Measurements from ENCODE around the gene MACROD1. TPM values are rescaled to one million over a fixed set of nuclear protein-coding genes. Genes with fewer than 3 reads are reported as not detected.

MACROD1 gene
- polyA plus RNA-seq, 1 donor (not counting 4 experiments of a cell fraction or from before 2014, with no cell fraction given), result 4.6 TPM

DNA sequence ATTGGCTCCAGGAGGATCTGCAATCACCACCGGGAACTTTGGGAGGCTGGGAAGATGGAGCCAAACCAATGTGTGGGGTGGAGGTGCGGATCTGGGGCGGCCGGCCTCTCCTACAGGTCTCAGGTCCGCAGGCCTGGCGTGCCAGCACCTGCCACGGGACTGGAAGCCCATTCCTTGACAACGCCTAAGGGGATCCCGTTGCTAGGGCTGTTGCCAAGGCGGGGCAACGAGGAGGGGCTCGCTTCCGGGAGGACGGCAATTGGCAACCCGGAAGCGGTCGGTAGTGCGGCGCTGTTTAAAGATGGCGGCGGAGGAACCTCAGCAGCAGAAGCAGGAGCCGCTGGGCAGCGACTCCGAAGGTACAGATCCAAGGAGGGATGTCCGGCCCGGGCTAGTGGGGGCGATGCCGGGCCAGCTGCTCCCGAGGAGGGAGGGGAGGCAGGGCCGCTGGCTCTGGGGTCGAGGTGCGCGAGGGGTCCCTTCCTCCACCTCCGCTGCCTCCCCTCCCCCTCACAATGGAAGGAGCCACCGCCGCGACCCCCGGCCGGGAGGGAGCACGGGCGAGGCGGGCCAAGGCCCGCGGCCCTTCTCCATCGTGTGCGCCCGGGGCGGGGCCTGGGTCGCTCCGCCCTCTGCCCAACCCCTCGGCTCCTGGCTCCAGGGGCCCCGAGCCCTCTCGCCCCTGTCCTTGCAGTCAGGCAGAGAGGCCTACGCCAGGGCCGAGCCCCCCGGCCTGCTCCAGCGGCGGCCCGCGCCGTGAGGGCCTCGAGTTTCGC, 179.6 kb downstream of the MACROD1 start, which contains the start of gene OTUB1:
Gene OTUB1, plus strand, starts transcription at position 283 of the 776 bp plus-strand sequence. Its CDS starts 19 bp downstream, at position 302.
- Histone ChIP-seq H3K4me2 (ENCODE audit: control insufficient read depth, extremely low read depth, insufficient read depth, low read depth, low read length) (peak within 1 kb of the TSS; percentile 98), H2AFZ (ENCODE audit: control insufficient read depth, low read length) (peak within 1 kb of the TSS; percentile 82), H3K9ac (ENCODE audit: control insufficient read depth, extremely low read depth, insufficient read depth, low read length) (peak within 1 kb of the TSS; percentile 93), H3K4me3 (ENCODE audit: control insufficient read depth in 2 of 3, extremely low read depth in 1 of 3, insufficient read depth in 2 of 3, low read depth in 1 of 3, low read length in 3 of 3) (peak within 1 kb of the TSS; percentile 61 to 99 (median 84)), H3K9me1 (ENCODE audit: control insufficient read depth, extremely low read depth, insufficient read depth, low read length) (peaks cover 9% of the 10 kb centered on the region), H4K20me1 (ENCODE audit: control insufficient read depth, extremely low read depth, insufficient read depth, low read length) (peaks cover 10% of the 10 kb centered on the region), H3K4me1 (ENCODE audit: control insufficient read depth, extremely low read depth, insufficient read depth, low read length) (peaks cover 19% of the 10 kb centered on the region), H3K27ac (ENCODE audit: control insufficient read depth, insufficient read depth, low read length) (peak within 1 kb of the TSS; percentile 81), H3K36me3 (ENCODE audit: control insufficient read depth in 2 of 2, extremely low read depth in 1 of 2, insufficient read depth in 2 of 2, low read length in 2 of 2) (peaks cover 13 to 22% of the 10 kb centered on the region in 2 experiments), H3K27me3 (ENCODE audit: control insufficient read depth, extremely low read depth, insufficient read depth, low read length) (no peaks in the 10 kb centered on the region), H3K9me3 (ENCODE audit: control insufficient read depth, low read depth, low read length) (no peaks in the 10 kb centered on the region), H3K79me2 (ENCODE audit: control insufficient read depth, insufficient read depth, low read length) (peaks cover 42% of the 10 kb centered on the region)
- DNase-seq (ENCODE audit: low read depth, low spot score), result peak; percentile 97
- no peak for TF ChIP-seq EZH2 (IDR thresholded peaks at IDR 0.05; ENCODE audit: low read length)
- TF ChIP-seq, protein P1, sequence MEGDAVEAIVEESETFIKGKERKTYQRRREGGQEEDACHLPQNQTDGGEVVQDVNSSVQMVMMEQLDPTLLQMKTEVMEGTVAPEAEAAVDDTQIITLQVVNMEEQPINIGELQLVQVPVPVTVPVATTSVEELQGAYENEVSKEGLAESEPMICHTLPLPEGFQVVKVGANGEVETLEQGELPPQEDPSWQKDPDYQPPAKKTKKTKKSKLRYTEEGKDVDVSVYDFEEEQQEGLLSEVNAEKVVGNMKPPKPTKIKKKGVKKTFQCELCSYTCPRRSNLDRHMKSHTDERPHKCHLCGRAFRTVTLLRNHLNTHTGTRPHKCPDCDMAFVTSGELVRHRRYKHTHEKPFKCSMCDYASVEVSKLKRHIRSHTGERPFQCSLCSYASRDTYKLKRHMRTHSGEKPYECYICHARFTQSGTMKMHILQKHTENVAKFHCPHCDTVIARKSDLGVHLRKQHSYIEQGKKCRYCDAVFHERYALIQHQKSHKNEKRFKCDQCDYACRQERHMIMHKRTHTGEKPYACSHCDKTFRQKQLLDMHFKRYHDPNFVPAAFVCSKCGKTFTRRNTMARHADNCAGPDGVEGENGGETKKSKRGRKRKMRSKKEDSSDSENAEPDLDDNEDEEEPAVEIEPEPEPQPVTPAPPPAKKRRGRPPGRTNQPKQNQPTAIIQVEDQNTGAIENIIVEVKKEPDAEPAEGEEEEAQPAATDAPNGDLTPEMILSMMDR (optimal IDR thresholded peaks at IDR 0.05 in 1 of 3, IDR thresholded peaks at IDR 0.05 in 1 of 3, conservative IDR thresholded peaks at IDR 0.05 in 1 of 3; ENCODE audit: extremely low read depth in 1 of 3, insufficient read depth in 2 of 3, low read length in 3 of 3), result no peak
- peak; percentile 61 for FAIRE-seq
- dilution Hi-C loops (cut with MboI; ENCODE audit: extremely low pct_ligation_motif_present, low sequenced_read_pairs), result no loop called here

DNA sequence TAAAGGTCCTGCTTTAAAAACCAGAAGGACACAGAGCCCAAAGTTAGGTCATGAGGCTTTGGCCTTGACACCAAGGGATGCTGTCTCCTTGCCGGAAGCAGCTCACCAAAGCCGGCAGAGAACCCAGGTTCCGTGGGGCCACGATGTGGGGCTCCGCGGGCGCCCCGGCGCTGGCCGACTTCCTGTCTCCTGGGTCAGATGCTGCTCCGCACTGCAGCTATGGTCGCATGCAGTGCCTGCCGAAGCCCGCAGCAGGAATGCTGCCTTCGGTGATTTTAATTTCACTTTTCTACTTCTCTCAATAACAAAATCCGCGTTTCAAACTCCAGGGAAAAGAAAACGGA, 180.1 kb downstream of the MACROD1 start:
- dilution Hi-C loops (cut with MboI; ENCODE audit: extremely low pct_ligation_motif_present, low sequenced_read_pairs), result no loop called here
- FAIRE-seq (no peak), DNase-seq (ENCODE audit: low read depth, low spot score) (no peak)

More for the DNA sequence above, 180.1 kb downstream of the MACROD1 start:
- Histone ChIP-seq H3K4me2 (ENCODE audit: control insufficient read depth, extremely low read depth, insufficient read depth, low read depth, low read length) (peak overlapping the region; percentile 97), H3K9me3 (ENCODE audit: control insufficient read depth, low read depth, low read length) (no peaks in the 10 kb centered on the region), H3K9ac (ENCODE audit: control insufficient read depth, extremely low read depth, insufficient read depth, low read length) (peak overlapping the region; percentile 93), H4K20me1 (ENCODE audit: control insufficient read depth, extremely low read depth, insufficient read depth, low read length) (peaks cover 5% of the 10 kb centered on the region), H3K4me1 (ENCODE audit: control insufficient read depth, extremely low read depth, insufficient read depth, low read length) (peaks cover 19% of the 10 kb centered on the region), H2AFZ (ENCODE audit: control insufficient read depth, low read length) (peak overlapping the region; percentile 78), H3K27ac (ENCODE audit: control insufficient read depth, insufficient read depth, low read length) (peak overlapping the region; percentile 81), H3K4me3 (ENCODE audit: control insufficient read depth in 2 of 3, extremely low read depth in 1 of 3, insufficient read depth in 2 of 3, low read depth in 1 of 3, low read length in 3 of 3) (peak overlapping the region; percentile 61 to 99 (median 84)), H3K79me2 (ENCODE audit: control insufficient read depth, insufficient read depth, low read length) (peaks cover 37% of the 10 kb centered on the region), H3K36me3 (ENCODE audit: control insufficient read depth in 2 of 2, extremely low read depth in 1 of 2, insufficient read depth in 2 of 2, low read length in 2 of 2) (peaks cover 10 to 17% of the 10 kb centered on the region in 2 experiments), H3K27me3 (ENCODE audit: control insufficient read depth, extremely low read depth, insufficient read depth, low read length) (no peaks in the 10 kb centered on the region), H3K9me1 (ENCODE audit: control insufficient read depth, extremely low read depth, insufficient read depth, low read length) (peaks cover 9% of the 10 kb centered on the region)
- TF ChIP-seq, protein P1 (optimal IDR thresholded peaks at IDR 0.05 in 1 of 3, IDR thresholded peaks at IDR 0.05 in 1 of 3, conservative IDR thresholded peaks at IDR 0.05 in 1 of 3; ENCODE audit: extremely low read depth in 1 of 3, insufficient read depth in 2 of 3, low read length in 3 of 3), result no peak
- no peak for TF ChIP-seq EZH2 (IDR thresholded peaks at IDR 0.05; ENCODE audit: low read length)

Data from keratinocyte (primary cell).